Measurements from ENCODE around the gene STAP1. TPM values are rescaled to one million over a fixed set of nuclear protein-coding genes. Genes with fewer than 3 reads are reported as not detected.

STAP1 gene
- total RNA-seq, 1 donor from 2014 or later, result not detected

DNA sequence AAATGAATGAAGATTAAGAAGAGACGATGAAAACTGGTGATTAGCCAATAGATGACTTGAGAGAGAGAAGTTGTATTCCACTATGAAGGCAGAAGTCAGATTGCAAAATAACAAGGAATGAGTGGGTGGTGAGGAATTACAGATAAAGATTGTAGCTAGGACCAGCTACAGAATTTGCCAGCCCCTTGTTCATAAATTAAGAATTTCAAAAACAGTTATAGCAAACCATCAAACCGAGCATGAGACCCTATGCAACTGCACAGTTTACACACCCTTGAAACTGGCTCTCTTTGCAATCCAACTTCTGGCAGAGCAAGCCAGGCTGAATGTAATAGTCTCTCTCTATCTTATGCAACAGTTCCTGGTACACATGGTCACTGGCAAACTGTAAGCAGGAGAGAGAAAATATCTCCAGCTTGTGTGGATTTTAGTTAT is 35.2 kb downstream of the STAP1 start:
- Mint-ChIP-seq H3K27ac (ENCODE audit: unreplicated experiment) (no peak overlapping the region), H3K4me1 (ENCODE audit: unreplicated experiment) (no peaks in the 10 kb centered on the region), H3K9me3 (ENCODE audit: unreplicated experiment) (peaks cover 2% of the 10 kb centered on the region), H3K27me3 (ENCODE audit: unreplicated experiment) (peaks cover 83% of the 10 kb centered on the region), H3K36me3 (ENCODE audit: unreplicated experiment) (no peaks in the 10 kb centered on the region), H3K4me3 (ENCODE audit: unreplicated experiment) (no peak overlapping the region)
- DNase-seq (ENCODE audit: extremely low spot score, unreplicated experiment), result no peak
- TF ChIP-seq, protein P1, sequence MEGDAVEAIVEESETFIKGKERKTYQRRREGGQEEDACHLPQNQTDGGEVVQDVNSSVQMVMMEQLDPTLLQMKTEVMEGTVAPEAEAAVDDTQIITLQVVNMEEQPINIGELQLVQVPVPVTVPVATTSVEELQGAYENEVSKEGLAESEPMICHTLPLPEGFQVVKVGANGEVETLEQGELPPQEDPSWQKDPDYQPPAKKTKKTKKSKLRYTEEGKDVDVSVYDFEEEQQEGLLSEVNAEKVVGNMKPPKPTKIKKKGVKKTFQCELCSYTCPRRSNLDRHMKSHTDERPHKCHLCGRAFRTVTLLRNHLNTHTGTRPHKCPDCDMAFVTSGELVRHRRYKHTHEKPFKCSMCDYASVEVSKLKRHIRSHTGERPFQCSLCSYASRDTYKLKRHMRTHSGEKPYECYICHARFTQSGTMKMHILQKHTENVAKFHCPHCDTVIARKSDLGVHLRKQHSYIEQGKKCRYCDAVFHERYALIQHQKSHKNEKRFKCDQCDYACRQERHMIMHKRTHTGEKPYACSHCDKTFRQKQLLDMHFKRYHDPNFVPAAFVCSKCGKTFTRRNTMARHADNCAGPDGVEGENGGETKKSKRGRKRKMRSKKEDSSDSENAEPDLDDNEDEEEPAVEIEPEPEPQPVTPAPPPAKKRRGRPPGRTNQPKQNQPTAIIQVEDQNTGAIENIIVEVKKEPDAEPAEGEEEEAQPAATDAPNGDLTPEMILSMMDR (IDR thresholded peaks at IDR 0.05), result no peak

- no peak for DNase-seq (ENCODE audit: extremely low spot score, unreplicated experiment)
- no peak overlapping the region for H3K4me3 Mint-ChIP-seq (ENCODE audit: unreplicated experiment)
- no peak overlapping the region for H3K27ac Mint-ChIP-seq (ENCODE audit: unreplicated experiment)
- H3K9me3 Mint-ChIP-seq (ENCODE audit: unreplicated experiment), result peaks cover 16% of the 10 kb centered on the region
- peaks cover 22% of the 10 kb centered on the region for H3K27me3 Mint-ChIP-seq (ENCODE audit: unreplicated experiment)
- H3K36me3 Mint-ChIP-seq (ENCODE audit: unreplicated experiment), result no peaks in the 10 kb centered on the region
- TF ChIP-seq, protein P1 (IDR thresholded peaks at IDR 0.05), result no peak
- H3K4me1 Mint-ChIP-seq (ENCODE audit: unreplicated experiment), result no peaks in the 10 kb centered on the region
Observed at GRCh38 chr4:67603310-67604028, 44.9 kb downstream of the STAP1 start.

- TF ChIP-seq, protein P1 (IDR thresholded peaks at IDR 0.05), result no peak
Observed at GRCh38 chr4:67604029-67604381, 45.5 kb downstream of the STAP1 start.

GRCh38 chr4:67604749-67605148 is 46.2 kb downstream of the STAP1 start:
- Mint-ChIP-seq H3K4me3 (ENCODE audit: unreplicated experiment) (no peak overlapping the region), H3K27ac (ENCODE audit: unreplicated experiment) (no peak overlapping the region), H3K9me3 (ENCODE audit: unreplicated experiment) (peaks cover 18% of the 10 kb centered on the region), H3K4me1 (ENCODE audit: unreplicated experiment) (no peaks in the 10 kb centered on the region), H3K27me3 (ENCODE audit: unreplicated experiment) (peaks cover 15% of the 10 kb centered on the region), H3K36me3 (ENCODE audit: unreplicated experiment) (no peaks in the 10 kb centered on the region)
- DNase-seq (ENCODE audit: extremely low spot score, unreplicated experiment), result no peak
- TF ChIP-seq, protein P1 (IDR thresholded peaks at IDR 0.05), result no peak

More at GRCh38 chr4:67604029-67604381, 45.5 kb downstream of the STAP1 start:
- Mint-ChIP-seq H3K27me3 (ENCODE audit: unreplicated experiment) (peaks cover 17% of the 10 kb centered on the region), H3K36me3 (ENCODE audit: unreplicated experiment) (no peaks in the 10 kb centered on the region), H3K4me3 (ENCODE audit: unreplicated experiment) (no peak overlapping the region), H3K9me3 (ENCODE audit: unreplicated experiment) (peaks cover 13% of the 10 kb centered on the region), H3K27ac (ENCODE audit: unreplicated experiment) (no peak overlapping the region), H3K4me1 (ENCODE audit: unreplicated experiment) (no peaks in the 10 kb centered on the region)
- DNase-seq (ENCODE audit: extremely low spot score, unreplicated experiment), result no peak

DNA sequence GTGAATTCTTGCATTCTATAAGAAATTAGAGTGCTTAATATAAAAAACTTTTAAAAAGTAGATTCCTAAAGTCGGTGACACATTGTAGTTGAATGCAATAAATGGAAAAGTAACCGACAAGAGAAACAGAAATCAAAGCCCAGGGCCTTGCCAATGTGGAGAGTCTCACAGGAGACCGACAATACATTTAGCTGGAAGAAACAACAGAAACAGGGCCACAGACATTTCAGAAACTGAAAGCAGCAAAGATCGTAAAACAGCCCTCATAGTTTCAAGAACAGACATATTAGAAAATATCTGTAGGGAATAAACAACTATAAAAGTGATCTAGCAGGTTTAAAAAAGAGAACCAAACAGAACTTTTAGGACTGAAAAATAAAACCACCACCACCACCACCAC is 49.5 kb downstream of the STAP1 start:
- Mint-ChIP-seq H3K27me3 (ENCODE audit: unreplicated experiment) (no peaks in the 10 kb centered on the region), H3K36me3 (ENCODE audit: unreplicated experiment) (peaks cover 11% of the 10 kb centered on the region), H3K4me1 (ENCODE audit: unreplicated experiment) (no peaks in the 10 kb centered on the region), H3K4me3 (ENCODE audit: unreplicated experiment) (no peak overlapping the region), H3K27ac (ENCODE audit: unreplicated experiment) (no peak overlapping the region), H3K9me3 (ENCODE audit: unreplicated experiment) (peaks cover 20% of the 10 kb centered on the region)
- no peak for DNase-seq (ENCODE audit: extremely low spot score, unreplicated experiment)
- TF ChIP-seq, protein P1 (IDR thresholded peaks at IDR 0.05), result no peak

All from osteocyte (in vitro differentiated cells).